Transverse colon (tissue), 4 donors: Measurements from ENCODE around the gene LGALS7. TPM values are rescaled to one million over a fixed set of nuclear protein-coding genes. Genes with fewer than 3 reads are reported as not detected.
"Not testable (repeated sequence)": the region's sequence is repeated elsewhere in the genome, so short reads cannot be mapped to it uniquely, and the experiment has no call there.

Experiments
- DNase-seq: peaks from one replicate; pipeline ENCODE4 v3.0.0-alpha.2; 2019
- H3K27ac ChIP-seq, 4 donors: fragments of 200-600 bp; sonication (generic); 2 replicates each; pipeline ENCODE4 v1.5.1; 2016 to 2018; ENCODE audit warnings: inconsistent platforms in 4 of 4
- H3K27me3 ChIP-seq: fragments of 200-600 bp; sonication (generic); 2 replicates; pipeline ENCODE4 v1.5.1; 2017; ENCODE audit warnings: inconsistent platforms
- H3K36me3 ChIP-seq, 4 donors: fragments of 200-600 bp; sonication (generic); 2 replicates each; pipeline ENCODE4 v1.5.1; 2017 to 2019; ENCODE audit warnings: inconsistent platforms in 4 of 4
- H3K4me1 ChIP-seq, 4 donors: fragments of 200-600 bp; sonication (generic); 2 replicates each; pipeline ENCODE4 v1.5.1; 2017 to 2020; ENCODE audit warnings: inconsistent platforms in 4 of 4
- H3K4me3 ChIP-seq, 4 donors: fragments of 200-600 bp; sonication (generic); 1 replicate in 1 of 4; 2 replicates in 3 of 4; pipeline versions ENCODE4 v1.5.1 to v1.6.1; 2017 to 2019; ENCODE audit warnings: inconsistent platforms in 4 of 4
- H3K9me3 ChIP-seq, 2 donors: fragments of 200-600 bp; sonication (generic); 2 replicates each; pipeline ENCODE4 v1.5.1; 2017 to 2019; ENCODE audit warnings: inconsistent platforms in 2 of 2
- CTCF ChIP-seq, 5 experiments: fragments of 200-600 bp in 3 of 5; fragments of 450-650 bp in 2 of 5; sonication (generic) in 3 of 5; IDR thresholded peaks; 1 replicate in 2 of 5; 2 replicates in 3 of 5; pipeline ENCODE4 v1.5.1; 2016 to 2017; ENCODE audit warnings: antibody characterized with exemption in 5 of 5, inconsistent platforms in 3 of 5, mild to moderate bottlenecking in 2 of 5, moderate library complexity in 1 of 5
- EP300 ChIP-seq: sonication (generic); formaldehyde crosslinking; IDR thresholded peaks from one replicate; pipeline ENCODE4 v1.6.1; 2017; ENCODE audit warnings: antibody characterized with exemption, low read depth
- POLR2A ChIP-seq: fragments of 450-650 bp; IDR thresholded peaks from one replicate; pipeline ENCODE4 v1.6.1; 2016; ENCODE audit warnings: antibody characterized with exemption, mild to moderate bottlenecking, moderate library complexity
- POLR2AphosphoS5 ChIP-seq, 3 donors: sonication (generic); formaldehyde crosslinking; IDR thresholded peaks; one replicate each; pipeline ENCODE4 v1.6.1; 2016; ENCODE audit warnings: antibody characterized with exemption in 3 of 3
- WGBS, 2 donors: methylation state at CpG; one replicate each; pipeline ENCODE4 v1.1.5; 2018; ENCODE audit warnings: low coverage in 1 of 2; 5-methylcytosine and 5-hydroxymethylcytosine counted together
- in situ Hi-C, 4 donors: fragments of 200-750 bp; cut with MboI; loops; one replicate each; pipeline versions ENCODE4 v1.15.0 to v1.15.1; 2017; ENCODE audit warnings: low sequenced_read_pairs in 3 of 4, low pct_ligation_motif_present in 1 of 4, low pct_unique_long_range_greater_than_20kb in 1 of 4
- intact Hi-C: fragments of 100-400 bp; cut with DNase I; formaldehyde crosslinking; loops from one replicate; pipeline ENCODE4 v1.15.1; 2023; ENCODE audit warnings: low total_unique reads
- total RNA-seq, 4 donors: library from RNA; depleted of rRNA; stranded (reverse); fragments of >200 nt; gene quantifications; one replicate each; pipeline ENCODE4 v1.1.0, GENCODE V29; 2016

Gene LGALS7
- not detected for total RNA-seq

GRCh38 chr19:38773469-38774177 lies at the start of gene LGALS7:
Gene LGALS7 (minus strand): TSS chr19:38773517. CDS start chr19:38773492, 25 bp downstream.
- Histone ChIP-seq H3K4me3 (no peak within 1 kb of the TSS), H3K9me3 (no peaks in the 10 kb centered on the region), H3K27ac (no peak within 1 kb of the TSS), H3K27me3 (no peaks in the 10 kb centered on the region), H3K4me1 (peaks cover 0 to 9% (median 4%) of the 10 kb centered on the region in 4 donors), H3K36me3 (no peaks in the 10 kb centered on the region)
- intact Hi-C loops (no loop called here), in situ Hi-C loops (no loop called here)
- TF ChIP-seq POLR2A (no peak), EP300 (no peak), POLR2AphosphoS5 (IDR thresholded peaks at IDR 0.05) (no peak), CTCF (IDR thresholded peaks at IDR 0.05) (no peak)
- 72% methylated on average over 9 of the region's 14 CpGs; no CpG with 5 or more reads in 1 of the 2 donors for WGBS, 2 donors
- DNase-seq, result no peak

GRCh38 chr19:38821230-38821825 lies 48.0 kb upstream of the LGALS7 start:
- intact Hi-C loops, H3K9me3 ChIP-seq, DNase-seq, H3K27me3 ChIP-seq, in situ Hi-C loops: not testable (repeated sequence)
- Histone ChIP-seq H3K36me3 (peaks cover 0 to 11% (median 6%) of the 10 kb centered on the region in 4 donors), H3K4me1 (peaks cover 4 to 54% (median 32%) of the 10 kb centered on the region in 4 donors), H3K27ac (peak overlapping the region; percentile 85 to 94 (median 88)), H3K4me3 (peak overlapping the region in 1 of 4 donors; percentile 4)
- WGBS, 2 donors, result 80 to 98% methylated on average over 2 to 20 of the region's 29 CpGs

- peak overlapping the region; percentile 85 to 94 (median 88) for H3K27ac ChIP-seq
- H3K36me3 ChIP-seq, result peaks cover 0 to 20% (median 6%) of the 10 kb centered on the region in 4 donors
- DNase-seq, result peak; percentile 90
- TF ChIP-seq POLR2AphosphoS5 (IDR thresholded peaks at IDR 0.05) (peak; percentile 35 to 86 (median 73)), CTCF (IDR thresholded peaks at IDR 0.05) (no peak), POLR2A (peak; percentile 18), EP300 (peak; percentile 42)
- H3K9me3 ChIP-seq, result no peaks in the 10 kb centered on the region
- in situ Hi-C loops, result no loop called here
- H3K27me3 ChIP-seq, result no peaks in the 10 kb centered on the region
- H3K4me3 ChIP-seq, result peak overlapping the region in 1 of 4 donors; percentile 10
- H3K4me1 ChIP-seq, result peaks cover 4 to 65% (median 46%) of the 10 kb centered on the region in 4 donors
- 44 to 67% methylated on average over 9 to 13 of the region's 13 CpGs for WGBS, 2 donors
- intact Hi-C loops, result no loop called here
Measured at GRCh38 chr19:38819231-38819920, 46.1 kb upstream of the LGALS7 start.

GRCh38 chr19:38817081-38817480 lies 43.8 kb upstream of the LGALS7 start:
- TF ChIP-seq POLR2AphosphoS5 (IDR thresholded peaks at IDR 0.05) (no peak), CTCF (IDR thresholded peaks at IDR 0.05) (no peak), POLR2A (no peak), EP300 (no peak)
- no peak for DNase-seq
- Histone ChIP-seq H3K4me3 (no peak overlapping the region), H3K36me3 (peaks cover 0 to 20% (median 4%) of the 10 kb centered on the region in 4 donors), H3K4me1 (peaks cover 4 to 71% (median 56%) of the 10 kb centered on the region in 4 donors), H3K27me3 (no peaks in the 10 kb centered on the region), H3K9me3 (no peaks in the 10 kb centered on the region), H3K27ac (peak overlapping the region in 3 of 4 donors; percentile 85 to 94 (median 92))
- intact Hi-C loops (no loop called here), in situ Hi-C loops (no loop called here)
- 97% methylated on average over 14 of the region's 15 CpGs; no CpG with 5 or more reads in 1 of the 2 donors for WGBS, 2 donors
